ENCODE measurements around the gene RAPGEF6.

DNA sequence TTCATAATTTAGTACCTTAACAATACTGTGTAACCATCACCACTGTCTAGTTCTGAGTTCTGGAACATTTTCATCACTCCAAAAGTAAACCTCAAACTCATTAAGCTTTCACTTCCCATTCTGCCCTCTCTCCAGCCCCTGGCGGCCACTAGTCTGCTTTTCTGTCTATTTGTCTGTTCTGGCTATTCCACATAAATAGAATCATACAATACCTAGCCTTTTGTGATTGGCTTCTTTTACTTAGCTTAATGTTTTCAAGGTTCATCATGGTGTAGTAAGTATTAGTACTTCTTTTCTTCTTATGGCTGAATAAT lies 138.7 kb downstream of the RAPGEF6 start:
- TF ChIP-seq RARB (CRISPR knock-in tag; IDR thresholded peaks at IDR 0.05) (no peak), ZFP3 (CRISPR knock-in tag; IDR thresholded peaks at IDR 0.05) (no peak), ZNF8 (CRISPR knock-in tag; IDR thresholded peaks at IDR 0.05) (no peak), BACH2 (CRISPR knock-in tag; IDR thresholded peaks at IDR 0.05; ENCODE audit: borderline replicate concordance) (no peak), ARNTL (CRISPR knock-in tag; IDR thresholded peaks at IDR 0.05; ENCODE audit: borderline replicate concordance, low read depth) (no peak)
- TF ChIP-seq, protein P1, sequence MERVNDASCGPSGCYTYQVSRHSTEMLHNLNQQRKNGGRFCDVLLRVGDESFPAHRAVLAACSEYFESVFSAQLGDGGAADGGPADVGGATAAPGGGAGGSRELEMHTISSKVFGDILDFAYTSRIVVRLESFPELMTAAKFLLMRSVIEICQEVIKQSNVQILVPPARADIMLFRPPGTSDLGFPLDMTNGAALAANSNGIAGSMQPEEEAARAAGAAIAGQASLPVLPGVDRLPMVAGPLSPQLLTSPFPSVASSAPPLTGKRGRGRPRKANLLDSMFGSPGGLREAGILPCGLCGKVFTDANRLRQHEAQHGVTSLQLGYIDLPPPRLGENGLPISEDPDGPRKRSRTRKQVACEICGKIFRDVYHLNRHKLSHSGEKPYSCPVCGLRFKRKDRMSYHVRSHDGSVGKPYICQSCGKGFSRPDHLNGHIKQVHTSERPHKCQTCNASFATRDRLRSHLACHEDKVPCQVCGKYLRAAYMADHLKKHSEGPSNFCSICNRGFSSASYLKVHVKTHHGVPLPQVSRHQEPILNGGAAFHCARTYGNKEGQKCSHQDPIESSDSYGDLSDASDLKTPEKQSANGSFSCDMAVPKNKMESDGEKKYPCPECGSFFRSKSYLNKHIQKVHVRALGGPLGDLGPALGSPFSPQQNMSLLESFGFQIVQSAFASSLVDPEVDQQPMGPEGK (CRISPR knock-in tag; IDR thresholded peaks at IDR 0.05; ENCODE audit: borderline replicate concordance): no peak
